Kidney epithelial cell (primary cell): Measurements from ENCODE around the gene RNF151. TPM values are rescaled to one million over a fixed set of nuclear protein-coding genes. Genes with fewer than 3 reads are reported as not detected.
A peak's percentile ranks its signal among the peaks of the same experiment; 100 is the strongest.

ENCODE experiments used
- DNase-seq: peaks from one replicate; pipeline ENCODE4 v3.0.0-alpha.2; 2010; ENCODE audit warnings: low read depth
- H3K27me3 ChIP-seq: 2 replicates; pipeline ENCODE4 v1.6.0; 2011; ENCODE audit warnings: low read length; ENCODE audit not compliant: control insufficient read depth, insufficient read depth
- H3K36me3 ChIP-seq: 2 replicates; pipeline ENCODE4 v1.5.1; 2011; ENCODE audit warnings: low read length; ENCODE audit not compliant: control insufficient read depth, insufficient read depth
- H3K4me3 ChIP-seq: 2 replicates; pipeline ENCODE4 v1.5.1; 2011; ENCODE audit warnings: low read depth, mild to moderate bottlenecking, control low read depth, low read length
- total RNA-seq: library from RNA; depleted of rRNA; stranded (reverse); fragments of >200 nt; gene quantifications from 2 replicates; pipeline ENCODE4 v1.2.3, GENCODE V29; 2015
- TF ChIP-seq, protein P1 (sequence below): IDR thresholded peaks from 2 replicates; pipeline ENCODE4 v1.5.1; 2011; ENCODE audit warnings: mild to moderate bottlenecking, moderate library complexity, low read length, control low read depth, inconsistent platforms; ENCODE audit not compliant: insufficient read depth, poor library complexity, severe bottlenecking

The RNF151 gene
- total RNA-seq, 1 donor from 2014 or later: not detected

DNA sequence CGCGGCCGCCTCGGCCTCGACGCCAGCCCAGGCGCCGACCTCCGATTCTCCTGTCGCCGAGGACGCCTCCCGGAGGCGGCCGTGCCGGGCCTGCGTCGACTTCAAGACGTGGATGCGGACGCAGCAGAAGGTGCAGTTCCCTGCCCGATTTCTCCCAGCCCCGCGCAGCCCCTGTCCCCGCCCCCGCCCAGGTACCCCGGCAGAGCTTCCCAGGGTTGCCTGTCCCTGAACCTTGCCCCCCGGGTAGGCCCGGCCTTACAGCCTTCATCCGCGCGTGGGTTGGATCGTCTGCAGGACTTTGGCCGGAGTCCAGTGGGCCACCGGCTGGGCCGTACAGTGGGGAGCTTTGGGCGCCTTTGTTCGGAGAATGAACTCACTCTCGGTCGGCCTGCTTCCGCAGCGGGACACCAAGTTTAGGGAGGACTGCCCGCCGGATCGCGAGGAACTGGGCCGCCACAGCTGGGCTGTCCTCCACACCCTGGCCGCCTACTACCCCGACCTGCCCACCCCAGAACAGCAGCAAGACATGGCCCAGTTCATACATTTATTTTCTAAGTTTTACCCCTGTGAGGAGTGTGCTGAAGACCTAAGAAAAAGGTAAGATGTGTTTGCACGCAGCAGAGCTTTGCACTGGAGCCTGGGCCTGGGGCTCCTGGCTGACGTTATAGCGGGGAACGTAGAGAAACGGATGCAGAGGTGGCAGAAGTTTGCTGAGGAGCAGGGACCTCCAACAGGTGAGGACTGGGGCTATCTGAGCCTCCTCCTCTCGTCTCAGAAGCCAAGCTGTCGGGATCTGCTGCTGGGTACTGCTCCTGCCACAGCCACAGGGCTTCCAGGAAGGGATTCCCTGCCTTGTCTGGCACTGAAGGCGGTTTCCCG lies 17.9 kb downstream of the RNF151 start:
- Histone ChIP-seq H3K4me3 (peak overlapping the region; percentile 79), H3K36me3 (peaks cover 5% of the 10 kb centered on the region), H3K27me3 (peaks cover 54% of the 10 kb centered on the region)
- DNase-seq: no peak
- TF ChIP-seq, protein P1, sequence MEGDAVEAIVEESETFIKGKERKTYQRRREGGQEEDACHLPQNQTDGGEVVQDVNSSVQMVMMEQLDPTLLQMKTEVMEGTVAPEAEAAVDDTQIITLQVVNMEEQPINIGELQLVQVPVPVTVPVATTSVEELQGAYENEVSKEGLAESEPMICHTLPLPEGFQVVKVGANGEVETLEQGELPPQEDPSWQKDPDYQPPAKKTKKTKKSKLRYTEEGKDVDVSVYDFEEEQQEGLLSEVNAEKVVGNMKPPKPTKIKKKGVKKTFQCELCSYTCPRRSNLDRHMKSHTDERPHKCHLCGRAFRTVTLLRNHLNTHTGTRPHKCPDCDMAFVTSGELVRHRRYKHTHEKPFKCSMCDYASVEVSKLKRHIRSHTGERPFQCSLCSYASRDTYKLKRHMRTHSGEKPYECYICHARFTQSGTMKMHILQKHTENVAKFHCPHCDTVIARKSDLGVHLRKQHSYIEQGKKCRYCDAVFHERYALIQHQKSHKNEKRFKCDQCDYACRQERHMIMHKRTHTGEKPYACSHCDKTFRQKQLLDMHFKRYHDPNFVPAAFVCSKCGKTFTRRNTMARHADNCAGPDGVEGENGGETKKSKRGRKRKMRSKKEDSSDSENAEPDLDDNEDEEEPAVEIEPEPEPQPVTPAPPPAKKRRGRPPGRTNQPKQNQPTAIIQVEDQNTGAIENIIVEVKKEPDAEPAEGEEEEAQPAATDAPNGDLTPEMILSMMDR: no peak

DNA sequence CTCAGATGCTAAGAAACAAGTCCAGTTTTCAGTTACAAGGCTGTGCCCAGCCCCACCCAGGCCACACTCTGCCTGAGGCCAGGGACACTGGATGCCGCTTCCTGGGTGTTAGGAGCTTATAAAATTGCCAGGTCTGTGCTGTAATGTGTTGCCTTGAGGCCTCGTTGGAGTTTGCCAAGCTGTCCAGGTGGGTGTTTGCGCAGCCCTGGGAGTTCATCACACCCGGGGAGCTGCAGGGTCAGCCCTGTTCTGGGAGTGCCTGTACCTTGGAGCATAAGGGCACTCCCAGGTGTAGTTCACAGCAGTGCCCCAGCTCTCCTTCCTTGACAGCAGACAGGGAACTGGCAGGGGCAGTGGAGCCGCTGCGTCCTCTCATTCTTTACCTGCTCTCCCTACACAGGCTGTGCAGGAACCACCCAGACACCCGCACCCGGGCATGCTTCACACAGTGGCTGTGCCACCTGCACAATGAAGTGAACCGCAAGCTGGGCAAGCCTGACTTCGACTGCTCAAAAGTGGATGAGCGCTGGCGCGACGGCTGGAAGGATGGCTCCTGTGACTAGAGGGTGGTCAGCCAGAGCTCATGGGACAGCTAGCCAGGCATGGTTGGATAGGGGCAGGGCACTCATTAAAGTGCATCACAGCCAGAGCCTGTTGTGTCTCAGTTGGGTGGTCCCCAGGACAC lies 19.0 kb downstream of the RNF151 start:
- no peak for DNase-seq
- Histone ChIP-seq H3K36me3 (peaks cover 5% of the 10 kb centered on the region), H3K4me3 (no peak overlapping the region), H3K27me3 (peaks cover 50% of the 10 kb centered on the region)
- TF ChIP-seq, protein P1: no peak

DNA sequence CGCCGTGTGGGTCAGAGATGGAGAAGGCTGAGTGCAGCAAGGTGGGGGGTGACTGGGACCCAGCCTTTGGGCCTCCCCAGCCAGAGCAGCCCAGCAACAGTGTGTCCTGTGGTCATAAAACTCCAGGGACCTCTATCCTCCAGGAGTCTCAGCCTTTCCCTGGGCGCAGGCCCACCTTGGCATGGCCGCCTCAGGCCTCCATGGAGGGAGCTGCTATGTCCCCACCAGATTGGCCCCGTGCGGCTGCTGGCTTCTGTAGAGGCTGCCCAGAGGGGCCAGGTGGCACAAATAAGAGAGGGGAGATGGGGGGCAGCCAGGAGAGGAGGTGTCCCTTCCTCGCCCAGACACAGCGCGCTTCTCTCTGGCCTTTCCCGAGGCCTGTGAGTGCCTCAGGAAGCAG lies 20.5 kb downstream of the RNF151 start:
- TF ChIP-seq, protein P1: no peak
- peaks cover 44% of the 10 kb centered on the region for H3K27me3 ChIP-seq
- no peak for DNase-seq
- H3K4me3 ChIP-seq: no peak overlapping the region
- peaks cover 5% of the 10 kb centered on the region for H3K36me3 ChIP-seq

DNA sequence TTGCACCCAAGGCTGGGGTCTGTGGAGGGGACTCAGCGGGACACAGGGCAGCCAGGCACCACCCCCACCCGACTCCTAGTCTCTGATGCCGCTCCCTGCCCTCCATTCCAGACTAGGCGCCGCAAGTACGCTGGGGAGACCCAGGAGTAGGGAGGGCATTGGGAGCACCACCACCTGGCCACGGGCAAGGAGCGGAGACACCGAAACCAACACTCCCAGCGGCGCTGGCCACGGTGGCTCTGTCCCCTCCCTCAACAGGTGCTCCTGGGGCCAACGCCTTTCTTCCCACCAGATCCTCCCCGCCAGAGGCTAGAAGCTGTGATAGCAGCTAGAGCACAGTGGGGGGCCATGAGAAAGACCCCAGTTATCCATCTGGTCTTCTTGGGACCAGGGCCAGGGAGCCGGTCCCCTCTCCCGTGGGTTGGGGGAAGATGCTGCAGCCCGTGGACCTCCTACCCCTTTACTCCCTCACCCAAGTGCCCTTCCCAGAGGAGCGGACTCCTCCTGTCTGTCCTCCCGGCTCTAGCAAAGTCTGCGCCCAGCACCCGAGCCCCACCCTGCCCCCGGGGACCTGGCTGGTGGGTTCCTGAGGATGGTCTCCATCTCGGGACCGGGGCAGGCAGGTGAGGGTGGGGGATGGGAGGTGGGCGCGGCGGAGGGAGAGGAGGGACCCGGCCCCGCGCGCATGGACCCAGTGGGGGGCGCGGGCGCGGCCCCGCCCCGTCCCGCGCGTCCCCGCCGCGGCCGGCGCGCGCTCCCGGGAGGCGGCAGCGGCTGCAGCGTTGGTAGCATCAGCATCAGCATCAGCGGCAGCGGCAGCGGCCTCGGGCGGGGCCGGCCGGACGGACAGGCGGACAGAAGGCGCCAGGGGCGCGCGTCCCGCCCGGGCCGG lies 22.8 kb downstream of the RNF151 start, which contains the start of gene SYNGR3:
TSS of gene SYNGR3 (plus strand) at position 762 of the 892 bp plus-strand sequence. CDS start 133 bp downstream, outside the sequence.
- DNase-seq: no peak
- Histone ChIP-seq H3K27me3 (peaks cover 29% of the 10 kb centered on the region), H3K4me3 (peak within 1 kb of the TSS; percentile 31), H3K36me3 (peaks cover 5% of the 10 kb centered on the region)
- TF ChIP-seq, protein P1: no peak

DNA sequence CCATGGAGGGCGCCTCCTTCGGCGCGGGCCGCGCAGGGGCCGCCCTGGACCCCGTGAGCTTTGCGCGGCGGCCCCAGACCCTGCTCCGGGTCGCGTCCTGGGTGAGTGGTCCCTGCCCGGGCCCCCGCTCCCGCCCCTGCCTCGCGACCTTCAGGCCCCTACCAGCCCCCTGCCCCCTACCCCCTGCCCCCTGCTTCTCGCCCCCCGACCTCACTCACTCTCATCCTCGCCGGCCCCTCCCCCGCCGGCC lies 23.4 kb downstream of the RNF151 start:
- TF ChIP-seq, protein P1: no peak
- Histone ChIP-seq H3K27me3 (peaks cover 29% of the 10 kb centered on the region), H3K4me3 (peak overlapping the region; percentile 31), H3K36me3 (peaks cover 5% of the 10 kb centered on the region)
- DNase-seq: no peak
